PC-3 (cell line): Measurements from ENCODE around the gene LRCH1. TPM values are rescaled to one million over a fixed set of nuclear protein-coding genes. Genes with fewer than 3 reads are reported as not detected.
A peak's percentile ranks its signal among the peaks of the same experiment; 100 is the strongest.

Experiments
- ATAC-seq: fragments of 200-7000 bp; cut with Tn5 transposase; 2 replicates; pipeline ENCODE4 v1.9.1; 2020; ENCODE audit warnings: mild to moderate bottlenecking, moderate library complexity
- BruUV-seq: library from RNA; stranded (reverse); fragments of 400-500 nt; replicated peaks from 2 replicates; lab custom pipeline; 2021; lab: Mats Ljungman, UMichigan
- CTCF ChIA-PET: fragments of 300-600 bp; sonication (Branson Sonifier 250); formaldehyde crosslinking; loops from one replicate; lab custom pipeline; 2022; ENCODE audit warnings: antibody characterized with exemption; lab: Charles Lee
- POLR2A ChIA-PET: fragments of 300-600 bp; sonication (Branson Sonifier 250); formaldehyde crosslinking; loops from one replicate; lab custom pipeline; 2022; ENCODE audit warnings: antibody characterized with exemption; ENCODE audit not compliant: unreplicated experiment; lab: Charles Lee
- DNase-seq: peaks from one replicate; pipeline ENCODE4 v3.0.0-alpha.2; 2015
- H2AFZ ChIP-seq: fragments of 300-600 bp; sonication (generic); 2 replicates; pipeline ENCODE4 v1.6.0; 2016; ENCODE audit warnings: antibody characterized with exemption, low read length
- H3F3A ChIP-seq: fragments of 300-600 bp; sonication (generic); one replicate; pipeline ENCODE4 v1.6.0; 2017; ENCODE audit warnings: antibody characterized with exemption, low read length, control low read depth, mild to moderate bottlenecking; ENCODE audit not compliant: unreplicated experiment
- H3K27ac ChIP-seq: fragments of 300-600 bp; sonication (generic); 2 replicates; pipeline ENCODE4 v1.5.1; 2016; ENCODE audit warnings: mild to moderate bottlenecking, low read length
- H3K27me3 ChIP-seq: fragments of 300-600 bp; sonication (generic); 2 replicates; pipeline ENCODE4 v1.6.1; 2016; ENCODE audit warnings: low read length, mixed read lengths
- H3K36me3 ChIP-seq: fragments of 300-600 bp; sonication (generic); 2 replicates; pipeline ENCODE4 v1.6.1; 2016; ENCODE audit warnings: low read depth, mixed run types, low read length, mixed read lengths
- H3K4me1 ChIP-seq: fragments of 300-600 bp; sonication (generic); 2 replicates; pipeline ENCODE4 v1.5.1; 2016; ENCODE audit warnings: low read length; ENCODE audit not compliant: insufficient read depth
- H3K4me2 ChIP-seq: fragments of 300-600 bp; sonication (generic); 2 replicates; pipeline ENCODE4 v1.6.0; 2016; ENCODE audit warnings: low read length
- H3K4me3 ChIP-seq: fragments of 300-600 bp; sonication (generic); 2 replicates; pipeline ENCODE4 v1.5.1; 2016; ENCODE audit warnings: mild to moderate bottlenecking, low read length, mixed read lengths
- H3K79me2 ChIP-seq: fragments of 300-600 bp; sonication (generic); 2 replicates; pipeline ENCODE4 v1.6.1; 2017; ENCODE audit warnings: low read length, mixed read lengths
- H3K9ac ChIP-seq: fragments of 300-600 bp; sonication (generic); 2 replicates; pipeline ENCODE4 v1.6.0; 2016; ENCODE audit warnings: mild to moderate bottlenecking, low read length
- H3K9me2 ChIP-seq: fragments of 300-600 bp; sonication (generic); replicated peaks from 2 replicates; pipeline ENCODE4 v1.6.1; 2016; ENCODE audit warnings: mixed run types, low read length, mixed read lengths
- H3K9me3 ChIP-seq: fragments of 300-600 bp; sonication (generic); 2 replicates; pipeline ENCODE4 v1.6.1; 2016; ENCODE audit warnings: low read length, mixed read lengths
- H4K20me1 ChIP-seq: fragments of 300-600 bp; sonication (generic); 2 replicates; pipeline ENCODE4 v1.6.1; 2016; ENCODE audit warnings: low read length, mixed read lengths
- CTCF ChIP-seq: fragments of 300-600 bp; sonication (generic); conservative IDR thresholded peaks from 2 replicates; pipeline ENCODE4 v1.5.1; 2017; ENCODE audit warnings: antibody characterized with exemption, low read depth, mild to moderate bottlenecking, low read length
- EZH2 ChIP-seq: fragments of 300-600 bp; sonication (generic); IDR thresholded peaks from one replicate; pipeline ENCODE4 v1.6.1; 2017; ENCODE audit warnings: antibody characterized with exemption, mild to moderate bottlenecking, low read length; ENCODE audit not compliant: unreplicated experiment
- EZH2phosphoT487 ChIP-seq: fragments of 300-600 bp; sonication (generic); IDR thresholded peaks from 2 replicates; pipeline ENCODE4 v1.6.1; 2018; ENCODE audit warnings: mild to moderate bottlenecking, antibody characterized with exemption, low read length, borderline replicate concordance
- intact Hi-C: fragments of 100-400 bp; cut with micrococcal nuclease; formaldehyde crosslinking; loops from 2 replicates; pipeline ENCODE4 v1.9.0; 2023
- total RNA-seq: library from RNA; depleted of rRNA; stranded (reverse); fragments of >200 nt; gene quantifications from 2 replicates; pipeline ENCODE4 v1.2.3, GENCODE V29; 2014

Gene LRCH1
- total RNA-seq, 1 experiment from 2014 or later, result 4.3 TPM

DNA sequence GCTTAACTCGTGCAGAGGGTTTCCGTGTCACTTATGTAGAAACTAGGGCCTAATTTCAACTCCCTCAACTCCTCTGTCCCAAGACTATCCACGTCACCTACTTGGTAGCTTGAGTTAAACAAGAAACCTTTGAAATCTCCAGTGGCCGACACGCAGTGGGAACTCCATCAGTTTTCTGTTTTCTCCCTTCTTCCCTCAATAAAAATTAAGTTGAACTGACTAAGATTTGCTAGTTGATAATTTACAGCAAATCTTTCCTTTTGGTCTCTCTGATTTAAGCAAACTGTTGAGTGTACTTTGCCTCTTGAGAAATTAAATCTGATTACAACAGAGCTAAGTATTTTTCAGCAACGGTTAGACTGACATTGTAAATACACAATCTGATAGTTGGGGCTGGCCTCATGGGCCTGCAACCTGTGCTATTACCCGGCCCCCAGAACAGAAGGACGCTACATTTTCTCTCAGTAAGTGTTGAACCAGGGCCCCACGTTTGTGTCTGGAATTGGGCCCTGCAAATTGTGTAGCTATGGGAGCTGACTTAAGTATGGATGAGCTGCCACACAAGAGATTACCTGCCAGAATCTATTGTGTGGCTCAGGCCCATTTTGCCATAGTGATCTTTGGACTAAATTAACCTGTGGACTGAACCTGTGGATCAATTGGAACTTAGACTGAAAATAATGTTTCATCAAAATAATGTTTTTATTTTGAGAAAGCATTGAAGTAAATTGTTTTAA lies 244.7 kb downstream of the LRCH1 start:
- TSS peak; percentile 86 for BruUV-seq
- CTCF ChIA-PET, result no interaction called here
- peaks cover 37% of the 10 kb centered on the region for H3K79me2 ChIP-seq
- peak overlapping the region; percentile 95 for H2AFZ ChIP-seq
- no peaks in the 10 kb centered on the region for H3F3A ChIP-seq
- peaks cover 28% of the 10 kb centered on the region for H3K4me1 ChIP-seq
- POLR2A ChIA-PET, result interaction anchor here (0.7 kb wide), 1 partner anchor 611 kb away, joined by 7 read pairs; no protein-coding TSS in a partner anchor
- no peak for ATAC-seq
- H3K4me2 ChIP-seq, result peak overlapping the region; percentile 90
- no peak for TF ChIP-seq EZH2phosphoT487
- TF ChIP-seq CTCF, result no peak
- TF ChIP-seq EZH2, result no peak
- peak overlapping the region; percentile 23; the same call in 1 of the 2 replicates for H3K27ac ChIP-seq
- no peaks in the 10 kb centered on the region for H4K20me1 ChIP-seq
- peak overlapping the region; percentile 78 for H3K4me3 ChIP-seq
- H3K9ac ChIP-seq, result peak overlapping the region; percentile 94
- H3K9me3 ChIP-seq, result no peaks in the 10 kb centered on the region
- peaks cover 5% of the 10 kb centered on the region; the same call in 1 of the 2 replicates for H3K36me3 ChIP-seq
- no peaks in the 10 kb centered on the region for H3K27me3 ChIP-seq
- H3K9me2 ChIP-seq, result no peaks in the 10 kb centered on the region
- DNase-seq, result no peak
- intact Hi-C loops, result no loop called here

- Histone ChIP-seq H3K27me3 (no peaks in the 10 kb centered on the region), H3K9me3 (no peaks in the 10 kb centered on the region), H3K4me3 (no peak overlapping the region), H3F3A (no peaks in the 10 kb centered on the region), H3K9ac (no peak overlapping the region), H3K9me2 (no peaks in the 10 kb centered on the region), H2AFZ (no peak overlapping the region), H3K79me2 (peaks cover 26% of the 10 kb centered on the region), H3K4me1 (peaks cover 37% of the 10 kb centered on the region), H3K4me2 (no peak overlapping the region), H4K20me1 (no peaks in the 10 kb centered on the region), H3K36me3 (no peaks in the 10 kb centered on the region), H3K27ac (no peak overlapping the region)
- TF ChIP-seq EZH2 (no peak), CTCF (no peak), EZH2phosphoT487 (no peak)
- ATAC-seq (no peak), DNase-seq (no peak)
- CTCF ChIA-PET, result no interaction called here
- POLR2A ChIA-PET, result no interaction called here
- BruUV-seq, result no TSS peak
- intact Hi-C loops, result no loop called here
These were observed 246.2 kb downstream of the LRCH1 start for GRCh38 chr13:46799139-46799538.

- ChIA-PET POLR2A (interaction anchor here (0.6 kb wide), 1 partner anchor 291 kb away, joined by 3 read pairs; no protein-coding TSS in a partner anchor), CTCF (no interaction called here)
- TF ChIP-seq EZH2phosphoT487 (no peak), CTCF (no peak), EZH2 (no peak)
- H3K9me2 ChIP-seq, result no peaks in the 10 kb centered on the region
- no TSS peak for BruUV-seq
- no peaks in the 10 kb centered on the region for H3K9me3 ChIP-seq
- H3K9ac ChIP-seq, result no peak overlapping the region
- no peak overlapping the region for H3K4me3 ChIP-seq
- no peaks in the 10 kb centered on the region for H3K36me3 ChIP-seq
- H4K20me1 ChIP-seq, result no peaks in the 10 kb centered on the region
- no peaks in the 10 kb centered on the region for H3K27me3 ChIP-seq
- ATAC-seq, result no peak
- H3F3A ChIP-seq, result no peaks in the 10 kb centered on the region
- DNase-seq, result peak; percentile 20
- H3K4me1 ChIP-seq, result peaks cover 28% of the 10 kb centered on the region
- no peaks in the 10 kb centered on the region for H3K79me2 ChIP-seq
- H2AFZ ChIP-seq, result no peak overlapping the region
- H3K27ac ChIP-seq, result no peak overlapping the region
- H3K4me2 ChIP-seq, result 0 out of 2 replicates have a peak overlapping the region, but pooled peaks have one; percentile 21
- intact Hi-C loops, result no loop called here
These were observed 248.9 kb downstream of the LRCH1 start for GRCh38 chr13:46801858-46802257.
